Measurements from ENCODE around the gene KRTAP2-2.

- no peak for TF ChIP-seq FOS (IDR thresholded peaks at IDR 0.05; ENCODE audit: borderline replicate concordance, extremely low read depth, insufficient read length)
- TF ChIP-seq MLLT1 (IDR thresholded peaks at IDR 0.05), result no peak
- TF ChIP-seq CTCF (IDR thresholded peaks at IDR 0.05 in 2 of 3, conservative IDR thresholded peaks at IDR 0.05 in 1 of 3; ENCODE audit: control insufficient read depth in 2 of 3, extremely low read depth in 1 of 3, insufficient read depth in 1 of 3, low read depth in 3 of 3, low read length in 3 of 3), result no peak
- no peak for TF ChIP-seq MXI1 (IDR thresholded peaks at IDR 0.05; ENCODE audit: low read depth, low read length)
- TF ChIP-seq PAX8 (IDR thresholded peaks at IDR 0.05), result no peak
- no peak for TF ChIP-seq USF2 (IDR thresholded peaks at IDR 0.05; ENCODE audit: borderline replicate concordance, low read depth, low read length)
- TF ChIP-seq EP300 (IDR thresholded peaks at IDR 0.05; ENCODE audit: borderline replicate concordance in 1 of 2, control insufficient read depth in 1 of 2, low read depth in 2 of 2, low read length in 2 of 2), result no peak
Measured at GRCh38 chr17:41042953-41043352, 12.1 kb downstream of the KRTAP2-2 start.

Data from GM12878 (cell line).